ENCODE data around the gene ACSS1.

The ACSS1 gene

GRCh38 chr20:25088267-25088666 lies 30.3 kb upstream of the ACSS1 start:
- H3K9me3 ChIP-seq (ENCODE audit: insufficient read depth, low read depth, low read length) = peaks cover 19% of the 10 kb centered on the region
- DNase-seq = no peak
- H3K23ac ChIP-seq (ENCODE audit: low read length) = no peak overlapping the region
- no peak overlapping the region for H3K14ac ChIP-seq (ENCODE audit: low read length)
- H3K27ac ChIP-seq (ENCODE audit: low read depth, low read length) = no peak overlapping the region
- H2AK5ac ChIP-seq (ENCODE audit: low read length) = no peak overlapping the region
- no peak overlapping the region for H3K4me3 ChIP-seq (ENCODE audit: low read depth, low read length)
- H3K9ac ChIP-seq (ENCODE audit: low read length) = no peak overlapping the region
- no peak overlapping the region for H2BK5ac ChIP-seq (ENCODE audit: low read depth, low read length, poor library complexity)
- H2BK120ac ChIP-seq (ENCODE audit: insufficient read depth, low read length, poor library complexity) = no peak overlapping the region
- H3K79me1 ChIP-seq (ENCODE audit: low read length) = no peaks in the 10 kb centered on the region
- H2BK12ac ChIP-seq (ENCODE audit: low read length) = no peak overlapping the region
- no peak overlapping the region for H3K4me2 ChIP-seq (ENCODE audit: low read length)
- H2AFZ ChIP-seq (ENCODE audit: insufficient read depth, low read length, poor library complexity) = no peak overlapping the region
- no peak overlapping the region for H4K91ac ChIP-seq (ENCODE audit: low read depth, low read length)
- no peaks in the 10 kb centered on the region for H3K36me3 ChIP-seq (ENCODE audit: control insufficient read depth in 1 of 2, insufficient read depth in 2 of 2, low read length in 2 of 2)
- no peaks in the 10 kb centered on the region for H3K79me2 ChIP-seq (ENCODE audit: control insufficient read depth, insufficient read depth, low read length, poor library complexity)
- H4K12ac ChIP-seq (ENCODE audit: low read depth, low read length) = no peak overlapping the region
- peaks cover 31% of the 10 kb centered on the region for H3K27me3 ChIP-seq (ENCODE audit: insufficient read depth, low read length)
- H4K8ac ChIP-seq (ENCODE audit: low read depth, low read length) = no peak overlapping the region
- no peaks in the 10 kb centered on the region for H3K4me1 ChIP-seq (ENCODE audit: control insufficient read depth in 1 of 2, insufficient read depth in 2 of 2, low read length in 2 of 2)
- H3K18ac ChIP-seq (ENCODE audit: low read length) = no peak overlapping the region
- no CpG with 5 or more reads among the region's 6 CpGs for WGBS (ENCODE audit: extremely low coverage, insufficient coverage, insufficient read length)
- H3K4ac ChIP-seq (ENCODE audit: low read depth, low read length) = no peak overlapping the region

DNA sequence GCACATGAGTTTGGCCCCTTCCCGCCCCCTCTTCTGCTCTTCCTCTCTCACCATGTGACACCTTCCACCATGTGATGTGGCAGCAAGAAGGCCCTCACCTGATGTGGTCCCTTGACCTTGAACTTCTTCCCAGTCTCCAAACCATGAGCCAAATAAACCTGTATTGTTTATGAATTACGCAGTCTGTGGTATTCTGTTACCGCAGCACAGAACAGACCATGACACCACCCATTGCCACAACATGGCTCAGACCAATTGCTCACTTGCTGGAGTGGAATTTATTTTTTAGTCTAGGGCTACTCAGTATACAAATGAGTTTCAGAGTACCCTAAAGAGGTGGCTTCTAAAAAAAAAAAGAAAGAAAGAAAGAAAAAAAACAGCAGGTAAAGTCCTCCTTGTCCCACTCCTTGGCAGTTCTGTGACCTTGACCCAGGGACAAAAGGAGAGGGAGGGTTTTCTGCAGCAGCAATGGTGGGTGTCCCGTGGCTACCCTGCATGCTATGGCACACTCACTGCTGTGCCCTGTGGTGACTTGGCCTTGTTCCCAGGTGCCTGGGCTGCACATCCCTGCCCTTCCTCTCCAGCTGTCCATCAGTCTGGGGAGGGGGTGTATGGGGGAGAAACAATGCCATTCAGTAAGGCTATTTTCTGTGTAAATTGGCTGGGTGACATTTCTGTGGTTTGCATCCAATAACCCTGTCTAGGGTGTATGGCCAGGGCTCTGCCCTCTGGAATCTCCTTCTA lies 29.4 kb upstream of the ACSS1 start:
- no peak overlapping the region for H3K4me3 ChIP-seq (ENCODE audit: low read depth, low read length)
- H4K8ac ChIP-seq (ENCODE audit: low read depth, low read length) = no peak overlapping the region
- no peak overlapping the region for H3K4ac ChIP-seq (ENCODE audit: low read depth, low read length)
- peaks cover 22% of the 10 kb centered on the region for H3K9me3 ChIP-seq (ENCODE audit: insufficient read depth, low read depth, low read length)
- no peak overlapping the region for H2AFZ ChIP-seq (ENCODE audit: insufficient read depth, low read length, poor library complexity)
- H3K27ac ChIP-seq (ENCODE audit: low read depth, low read length) = no peak overlapping the region
- no peak overlapping the region for H3K23ac ChIP-seq (ENCODE audit: low read length)
- H3K14ac ChIP-seq (ENCODE audit: low read length) = no peak overlapping the region
- no peak overlapping the region for H4K12ac ChIP-seq (ENCODE audit: low read depth, low read length)
- WGBS (ENCODE audit: extremely low coverage, insufficient coverage, insufficient read length) = no CpG with 5 or more reads among the region's 4 CpGs
- H3K4me2 ChIP-seq (ENCODE audit: low read length) = no peak overlapping the region
- H3K9ac ChIP-seq (ENCODE audit: low read length) = no peak overlapping the region
- no peak overlapping the region for H3K18ac ChIP-seq (ENCODE audit: low read length)
- H3K79me2 ChIP-seq (ENCODE audit: control insufficient read depth, insufficient read depth, low read length, poor library complexity) = no peaks in the 10 kb centered on the region
- no peak overlapping the region for H2BK120ac ChIP-seq (ENCODE audit: insufficient read depth, low read length, poor library complexity)
- H2BK12ac ChIP-seq (ENCODE audit: low read length) = no peak overlapping the region
- H4K91ac ChIP-seq (ENCODE audit: low read depth, low read length) = no peak overlapping the region
- no peaks in the 10 kb centered on the region for H3K79me1 ChIP-seq (ENCODE audit: low read length)
- no peak for DNase-seq
- H2AK5ac ChIP-seq (ENCODE audit: low read length) = no peak overlapping the region
- no peaks in the 10 kb centered on the region for H3K36me3 ChIP-seq (ENCODE audit: control insufficient read depth in 1 of 2, insufficient read depth in 2 of 2, low read length in 2 of 2)
- H3K27me3 ChIP-seq (ENCODE audit: insufficient read depth, low read length) = peaks cover 40% of the 10 kb centered on the region
- H3K4me1 ChIP-seq (ENCODE audit: control insufficient read depth in 1 of 2, insufficient read depth in 2 of 2, low read length in 2 of 2) = no peaks in the 10 kb centered on the region
- no peak overlapping the region for H2BK5ac ChIP-seq (ENCODE audit: low read depth, low read length, poor library complexity)

- H3K27me3 ChIP-seq (ENCODE audit: insufficient read depth, low read length) = peaks cover 53% of the 10 kb centered on the region
- peaks cover 31% of the 10 kb centered on the region for H3K9me3 ChIP-seq (ENCODE audit: insufficient read depth, low read depth, low read length)
- no peaks in the 10 kb centered on the region for H3K79me2 ChIP-seq (ENCODE audit: control insufficient read depth, insufficient read depth, low read length, poor library complexity)
- peaks cover 6 to 7% of the 10 kb centered on the region in 2 experiments for H3K4me1 ChIP-seq (ENCODE audit: control insufficient read depth in 1 of 2, insufficient read depth in 2 of 2, low read length in 2 of 2)
- H3K4ac ChIP-seq (ENCODE audit: low read depth, low read length) = no peak overlapping the region
- H4K91ac ChIP-seq (ENCODE audit: low read depth, low read length) = no peak overlapping the region
- WGBS (ENCODE audit: extremely low coverage, insufficient coverage, insufficient read length) = no CpG with 5 or more reads among the region's 10 CpGs
- H3K27ac ChIP-seq (ENCODE audit: low read depth, low read length) = no peak overlapping the region
- H3K36me3 ChIP-seq (ENCODE audit: control insufficient read depth in 1 of 2, insufficient read depth in 2 of 2, low read length in 2 of 2) = no peaks in the 10 kb centered on the region
- no peak overlapping the region for H2AFZ ChIP-seq (ENCODE audit: insufficient read depth, low read length, poor library complexity)
- no peak for DNase-seq
- no peak overlapping the region for H4K12ac ChIP-seq (ENCODE audit: low read depth, low read length)
- no peak overlapping the region for H2BK5ac ChIP-seq (ENCODE audit: low read depth, low read length, poor library complexity)
- no peak overlapping the region for H2AK5ac ChIP-seq (ENCODE audit: low read length)
- no peak overlapping the region for H3K4me2 ChIP-seq (ENCODE audit: low read length)
- H3K79me1 ChIP-seq (ENCODE audit: low read length) = no peaks in the 10 kb centered on the region
- H3K18ac ChIP-seq (ENCODE audit: low read length) = no peak overlapping the region
- no peak overlapping the region for H3K14ac ChIP-seq (ENCODE audit: low read length)
- H3K9ac ChIP-seq (ENCODE audit: low read length) = no peak overlapping the region
- H2BK120ac ChIP-seq (ENCODE audit: insufficient read depth, low read length, poor library complexity) = no peak overlapping the region
- no peak overlapping the region for H4K8ac ChIP-seq (ENCODE audit: low read depth, low read length)
- H3K4me3 ChIP-seq (ENCODE audit: low read depth, low read length) = no peak overlapping the region
- H2BK12ac ChIP-seq (ENCODE audit: low read length) = no peak overlapping the region
- H3K23ac ChIP-seq (ENCODE audit: low read length) = no peak overlapping the region
Observed at GRCh38 chr20:25085756-25086495, 28.0 kb upstream of the ACSS1 start.

DNA sequence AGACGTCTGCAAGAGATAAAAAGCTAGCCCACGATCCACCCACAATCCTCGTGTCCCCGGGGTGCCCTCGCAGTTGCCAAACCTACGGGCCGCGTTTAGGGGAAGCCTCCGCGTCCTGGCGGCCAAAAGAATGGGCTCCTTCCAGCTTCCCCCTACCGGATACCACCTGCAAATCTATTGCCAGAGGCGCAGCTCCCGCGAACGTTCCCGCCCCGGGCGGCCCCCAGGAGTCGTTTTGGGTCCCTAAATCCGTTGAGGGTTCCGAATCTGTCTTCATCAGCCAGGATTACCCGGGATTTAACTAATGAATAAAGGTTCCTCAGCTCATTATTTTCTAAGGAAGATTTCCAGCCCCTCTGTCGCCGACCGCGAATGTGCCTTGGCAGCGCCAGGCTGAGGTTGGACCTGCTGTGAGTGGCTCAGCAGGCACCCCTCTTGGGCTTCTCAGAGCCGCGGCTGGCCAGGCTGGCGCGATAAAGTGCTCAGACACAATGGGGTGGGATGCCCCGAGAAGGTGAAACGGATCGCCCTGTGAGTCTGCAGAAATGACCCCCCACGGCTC lies 26.8 kb upstream of the ACSS1 start:
- no peak for DNase-seq
- no peak overlapping the region for H3K4me2 ChIP-seq (ENCODE audit: low read length)

More for the DNA sequence above, 26.8 kb upstream of the ACSS1 start:
- Histone ChIP-seq H4K12ac (ENCODE audit: low read depth, low read length) (no peak overlapping the region), H3K18ac (ENCODE audit: low read length) (no peak overlapping the region), H2BK120ac (ENCODE audit: insufficient read depth, low read length, poor library complexity) (no peak overlapping the region), H4K91ac (ENCODE audit: low read depth, low read length) (no peak overlapping the region), H3K9me3 (ENCODE audit: insufficient read depth, low read depth, low read length) (peaks cover 31% of the 10 kb centered on the region), H3K9ac (ENCODE audit: low read length) (no peak overlapping the region), H3K4me1 (ENCODE audit: control insufficient read depth in 1 of 2, insufficient read depth in 2 of 2, low read length in 2 of 2) (peaks cover 6 to 7% of the 10 kb centered on the region in 2 experiments), H4K8ac (ENCODE audit: low read depth, low read length) (no peak overlapping the region), H2AFZ (ENCODE audit: insufficient read depth, low read length, poor library complexity) (no peak overlapping the region), H3K27me3 (ENCODE audit: insufficient read depth, low read length) (peaks cover 58% of the 10 kb centered on the region), H3K79me1 (ENCODE audit: low read length) (no peaks in the 10 kb centered on the region), H2BK5ac (ENCODE audit: low read depth, low read length, poor library complexity) (no peak overlapping the region), H3K4ac (ENCODE audit: low read depth, low read length) (no peak overlapping the region), H2AK5ac (ENCODE audit: low read length) (no peak overlapping the region), H3K23ac (ENCODE audit: low read length) (no peak overlapping the region), H3K27ac (ENCODE audit: low read depth, low read length) (no peak overlapping the region), H3K79me2 (ENCODE audit: control insufficient read depth, insufficient read depth, low read length, poor library complexity) (no peaks in the 10 kb centered on the region), H2BK12ac (ENCODE audit: low read length) (no peak overlapping the region), H3K4me3 (ENCODE audit: low read depth, low read length) (no peak overlapping the region), H3K14ac (ENCODE audit: low read length) (no peak overlapping the region), H3K36me3 (ENCODE audit: control insufficient read depth in 1 of 2, insufficient read depth in 2 of 2, low read length in 2 of 2) (no peaks in the 10 kb centered on the region)
- WGBS (ENCODE audit: extremely low coverage, insufficient coverage, insufficient read length) = no CpG with 5 or more reads among the region's 36 CpGs
